Left colon (tissue), 2 donors: Measurements from ENCODE around the gene ANKRD31. TPM values are rescaled to one million over a fixed set of nuclear protein-coding genes. Genes with fewer than 3 reads are reported as not detected.
"Not testable (repeated sequence)": the region's sequence is repeated elsewhere in the genome, so short reads cannot be mapped to it uniquely, and the experiment has no call there.

Experiments
- ATAC-seq: fragments of 200-7000 bp; cut with Tn5 transposase; one replicate; pipeline ENCODE4 v1.9.1; 2020; ENCODE audit warnings: mild to moderate bottlenecking, moderate library complexity
- DNase-seq, 2 donors: peaks; one replicate each; pipeline ENCODE4 v3.0.0-alpha.2; 2020
- intact Hi-C, 2 donors: fragments of 100-400 bp; cut with DNase I in 1 of 2; cut with micrococcal nuclease in 1 of 2; formaldehyde crosslinking; loops; one replicate each; pipeline versions ENCODE4 v1.11.2 to v1.14.0; 2022; cut with DNase I, micrococcal nuclease
- total RNA-seq, 2 donors: library from RNA; stranded (reverse); fragmentation: NEBNext Ultra II Directional; extraction: Animal tissue kit (Norgen Biotek cat#: 25700); gene quantifications; one replicate each; pipeline ENCODE4 v1.2.1, GENCODE V29; 2021
- donor health status: DM: no; HTN: no; CAD: no.
- donor health status: DM: yes; HTN: yes; CAD: no.

The ANKRD31 gene
- total RNA-seq, 2 donors from 2014 or later, result 0.11 TPM; not detected in 1

DNA sequence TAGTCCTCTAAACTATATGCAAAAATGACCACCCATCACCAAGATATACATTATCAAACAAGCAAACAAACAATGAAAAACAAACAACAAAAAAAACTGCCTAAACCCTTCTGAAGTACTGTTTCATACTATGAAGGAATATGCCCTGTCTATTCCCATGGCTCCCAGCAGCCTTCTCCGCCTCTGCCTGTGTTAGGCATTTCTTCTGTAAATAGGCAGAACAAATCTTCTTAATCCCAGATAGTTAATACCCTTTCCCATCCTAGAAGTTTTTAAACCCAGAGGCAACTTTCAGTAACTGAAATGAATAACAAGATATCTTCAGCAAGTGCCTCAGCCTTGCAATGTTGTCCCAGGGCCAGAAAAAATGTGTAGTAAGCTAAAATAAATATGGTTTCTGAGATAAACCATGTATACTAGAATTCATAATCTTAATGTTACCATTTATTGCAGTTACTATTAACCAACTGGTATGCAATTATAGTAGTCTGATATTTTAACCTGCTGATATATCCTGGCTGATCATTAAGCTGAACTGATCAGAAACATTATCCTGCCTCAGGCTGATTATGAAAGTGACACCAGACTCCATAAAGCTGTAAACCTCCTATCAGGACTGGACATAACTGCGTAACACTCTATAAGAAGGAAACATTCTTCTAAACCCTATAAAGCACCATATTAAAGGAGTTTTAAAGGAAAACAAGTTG is 68.5 kb downstream of the ANKRD31 start:
- ATAC-seq, result no peak
- intact Hi-C loops, result no loop called here
- no peak for DNase-seq

DNA sequence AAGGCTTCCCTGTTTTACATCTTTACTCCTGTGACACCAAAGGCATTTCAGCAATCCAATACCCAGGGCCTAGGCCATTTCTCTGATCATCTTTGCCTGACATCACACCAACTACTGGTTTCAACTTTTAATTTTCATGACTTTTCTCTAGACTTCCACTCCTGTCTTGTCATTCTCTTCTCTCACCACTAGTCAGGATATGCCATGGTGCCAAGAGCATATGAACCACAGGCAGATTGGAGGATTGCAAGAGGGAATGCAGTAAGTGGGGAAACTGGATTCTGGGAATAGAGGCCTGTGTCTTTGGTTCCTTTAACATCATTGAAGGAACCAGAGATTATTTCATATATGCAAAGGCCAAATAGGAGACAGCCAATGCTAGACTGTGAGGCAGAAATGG is 69.3 kb downstream of the ANKRD31 start:
- no peak for ATAC-seq
- no peak for DNase-seq
- intact Hi-C loops, result no loop called here

DNA sequence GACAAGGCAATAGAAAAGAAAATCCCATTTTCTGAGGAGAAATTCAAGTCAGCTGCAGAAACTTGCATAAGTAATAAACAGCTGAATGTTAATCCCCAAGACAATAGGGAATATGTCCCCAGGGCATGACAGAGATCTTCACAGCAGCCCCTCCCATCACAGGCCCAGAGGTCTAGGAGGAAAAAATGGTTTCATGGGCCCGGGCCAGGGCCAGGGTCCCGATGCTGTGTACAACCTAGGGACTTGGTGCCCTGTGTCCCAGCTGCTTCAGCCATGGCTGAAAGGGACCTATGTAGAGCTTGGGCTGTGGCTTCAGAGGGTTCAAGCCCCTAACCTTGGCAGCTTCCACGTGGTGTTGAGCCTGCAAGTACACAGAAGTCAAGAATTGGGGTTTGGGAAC is 75.2 kb downstream of the ANKRD31 start:
- intact Hi-C loops, ATAC-seq, DNase-seq: not testable (repeated sequence)

DNA sequence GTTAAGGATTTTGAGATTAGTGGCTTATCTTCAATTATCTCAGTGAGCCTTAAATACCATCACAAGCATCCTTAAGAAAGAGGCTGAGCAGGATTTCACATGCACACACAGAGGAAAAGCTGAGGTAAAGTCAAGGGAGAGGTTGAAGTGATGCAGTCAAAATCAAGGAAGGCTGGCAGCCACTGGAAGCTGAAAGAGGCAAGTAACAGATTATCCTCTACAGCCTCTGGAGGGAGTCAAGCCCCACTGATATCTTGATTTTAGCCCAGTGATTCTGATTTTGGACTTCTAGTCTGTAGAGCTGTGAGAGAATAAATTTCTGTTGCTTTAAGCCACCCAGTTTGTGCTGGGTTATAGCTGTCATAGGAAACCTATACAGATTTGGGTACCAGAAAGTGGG is 80.1 kb downstream of the ANKRD31 start:
- intact Hi-C loops, result no loop called here
- DNase-seq (no peak), ATAC-seq (no peak)

DNA sequence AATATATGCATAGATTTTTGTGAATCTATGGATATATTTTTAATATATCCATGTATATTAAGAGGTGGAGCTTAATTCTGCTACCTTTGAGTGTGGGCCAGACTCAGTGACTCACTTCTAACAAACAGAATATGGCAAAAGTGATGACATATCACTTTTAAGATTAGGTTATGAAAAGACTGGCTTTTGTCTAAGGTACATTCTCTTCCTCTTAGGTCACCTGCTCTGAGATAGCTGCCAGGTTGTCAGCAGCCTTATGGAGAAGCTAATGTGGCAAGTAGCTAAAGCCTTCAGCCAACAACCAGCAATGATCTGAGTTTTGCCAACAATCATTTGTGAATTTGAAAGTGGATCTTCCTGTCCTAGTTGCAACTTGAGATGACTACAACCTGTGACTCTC is 83.8 kb downstream of the ANKRD31 start:
- no peak for DNase-seq
- intact Hi-C loops, result no loop called here
- no peak for ATAC-seq

DNA sequence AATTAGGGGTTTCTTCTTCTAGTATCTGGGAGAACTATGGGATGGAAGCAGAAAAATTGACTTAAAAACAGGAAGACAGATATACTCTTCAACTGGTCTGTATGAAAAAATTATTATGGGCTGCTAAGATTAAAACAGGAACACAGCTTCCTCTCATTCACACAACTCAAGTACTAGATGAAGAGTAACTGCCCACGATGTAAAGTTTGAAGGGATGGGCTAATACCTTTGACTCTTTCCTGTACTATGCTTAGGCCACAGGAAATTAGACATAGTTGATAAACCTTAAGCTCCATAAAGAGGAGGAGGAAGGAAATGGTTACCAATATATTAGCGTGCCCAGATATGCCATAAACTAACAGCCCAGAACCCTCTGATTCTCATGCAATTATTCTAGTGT is 88.6 kb downstream of the ANKRD31 start:
- intact Hi-C loops, result no loop called here
- DNase-seq (no peak), ATAC-seq (no peak)

DNA sequence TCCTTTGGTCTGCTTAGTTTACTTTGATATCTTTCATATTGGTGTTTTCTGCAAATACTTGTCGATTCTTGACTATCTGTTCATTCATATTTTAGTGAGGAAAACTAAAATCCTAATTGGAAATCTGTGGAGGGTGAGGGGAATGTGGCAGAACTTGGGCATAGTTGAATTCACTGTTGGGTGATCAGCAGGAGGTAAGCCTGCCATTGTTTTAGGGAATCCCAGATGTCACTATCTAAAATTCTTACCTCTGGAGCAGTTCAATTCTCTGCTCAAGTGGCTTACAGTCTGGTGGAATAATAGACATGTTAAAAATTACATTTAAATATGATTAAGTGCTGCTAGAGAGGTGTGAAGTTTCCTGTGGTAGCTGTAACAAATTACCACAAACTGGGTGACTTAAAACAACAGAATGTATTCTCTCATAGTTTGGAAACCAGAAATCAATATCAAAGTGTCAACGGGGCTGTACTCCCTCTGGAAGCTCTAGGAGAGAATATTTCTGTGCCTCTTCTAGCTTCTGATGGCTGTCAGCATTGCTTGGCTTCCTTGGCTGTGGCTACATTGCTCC is 94.0 kb downstream of the ANKRD31 start:
- intact Hi-C loops, result no loop called here
- DNase-seq (no peak), ATAC-seq (no peak)

DNA sequence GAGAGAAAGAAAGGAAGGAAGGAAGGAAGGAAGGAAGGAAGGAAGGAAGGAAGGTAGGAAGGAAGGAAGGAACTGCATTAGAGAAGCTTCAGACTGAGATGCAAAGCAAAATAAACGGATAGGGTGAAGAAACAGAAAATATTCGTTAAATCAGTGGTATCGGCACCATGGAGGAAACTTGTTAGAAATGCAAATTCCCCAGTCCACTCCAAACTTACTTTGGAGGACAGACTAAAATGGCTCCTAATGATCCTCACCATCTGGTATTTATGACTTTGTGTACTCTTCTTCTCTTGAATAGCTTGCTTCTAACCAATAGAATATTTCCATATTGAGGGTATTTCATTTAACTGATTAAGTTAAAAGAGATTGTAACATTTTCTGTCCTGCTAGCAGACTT is 96.4 kb downstream of the ANKRD31 start:
- intact Hi-C loops, result no loop called here
- ATAC-seq (no peak), DNase-seq (no peak)

DNA sequence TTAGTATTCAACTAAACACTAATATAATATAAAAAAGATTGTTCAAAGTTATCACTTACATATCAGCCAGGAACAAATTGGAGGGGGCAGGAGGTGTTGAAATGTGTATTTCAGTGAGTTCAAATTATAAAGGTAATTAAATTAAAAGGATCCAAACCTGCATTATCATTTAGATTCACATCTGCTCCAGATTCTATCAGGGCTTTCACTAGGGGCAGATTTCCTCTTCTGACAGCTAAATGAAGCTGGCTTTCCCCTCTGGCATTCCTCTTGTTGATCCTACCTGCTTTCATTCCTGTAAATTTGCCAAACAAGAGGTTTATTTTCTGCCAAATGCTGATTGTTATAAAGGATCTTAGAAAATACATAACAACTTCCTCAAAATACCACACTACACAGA is 98.0 kb downstream of the ANKRD31 start:
- no peak for DNase-seq
- no peak for ATAC-seq
- intact Hi-C loops, result no loop called here

DNA sequence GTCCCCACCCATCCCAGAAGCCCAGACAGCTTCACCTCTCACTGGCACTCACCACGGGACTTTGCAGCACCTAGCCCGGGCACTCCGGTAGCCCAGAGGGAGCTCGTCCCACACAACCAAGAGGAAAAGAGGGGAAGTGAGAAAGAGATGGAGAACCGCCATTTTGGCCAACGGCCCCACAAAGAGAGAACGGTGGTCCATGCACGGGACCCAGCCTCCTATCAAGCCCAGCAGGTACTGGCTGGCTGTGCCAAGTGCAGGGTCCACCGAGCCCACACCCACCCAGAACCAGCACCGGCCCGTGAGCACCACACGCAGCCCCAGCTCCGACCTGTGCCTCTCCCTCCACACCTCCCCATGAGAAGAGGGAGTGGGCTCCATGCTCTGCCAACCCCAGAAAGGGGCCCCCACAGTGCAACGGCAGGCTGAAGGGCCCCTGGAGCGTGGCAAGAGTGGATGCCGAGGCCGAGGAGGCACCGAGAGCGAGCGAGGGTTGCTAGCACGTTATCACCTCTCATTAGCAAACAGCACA is 105.8 kb downstream of the ANKRD31 start:
- intact Hi-C loops, result no loop called here
- DNase-seq (no peak), ATAC-seq (no peak)

DNA sequence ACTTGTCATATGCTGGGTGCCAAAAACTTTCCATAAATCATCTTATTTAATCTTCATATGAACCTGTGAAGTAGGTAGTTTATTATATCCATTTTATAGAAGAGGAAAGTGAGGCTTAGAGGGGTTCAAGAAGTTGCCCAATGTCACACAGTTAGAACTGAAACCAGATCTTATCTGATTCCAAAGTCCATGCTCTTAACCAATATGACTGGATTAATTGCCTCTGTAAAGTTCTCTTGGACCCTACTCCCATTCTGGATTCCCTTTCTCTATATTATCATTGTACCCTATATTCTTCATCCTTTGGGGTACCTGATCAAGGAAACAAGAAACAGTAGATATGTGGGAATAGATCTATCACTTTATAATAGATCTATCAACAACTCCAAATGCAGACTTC is 119.8 kb downstream of the ANKRD31 start:
- no peak for DNase-seq
- intact Hi-C loops, result no loop called here
- ATAC-seq, result no peak

DNA sequence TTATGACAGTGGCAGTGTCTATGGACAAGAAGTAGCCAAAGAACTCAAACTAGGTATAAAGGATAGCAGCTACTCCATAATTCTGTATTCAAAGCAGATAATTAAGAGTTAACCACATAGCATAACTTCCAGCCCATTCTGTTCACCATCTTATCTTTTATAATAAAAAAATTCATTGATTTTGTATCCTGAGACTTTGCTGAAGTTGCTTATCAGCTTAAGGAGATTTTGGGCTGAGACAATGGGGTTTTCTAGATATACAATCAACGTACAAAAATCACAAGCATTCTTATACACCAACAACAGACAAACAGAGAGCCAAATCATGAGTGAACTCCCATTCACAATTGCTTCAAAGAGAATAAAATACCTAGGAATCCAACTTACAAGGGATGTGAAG is 122.4 kb downstream of the ANKRD31 start:
- ATAC-seq, DNase-seq, intact Hi-C loops: not testable (repeated sequence)

DNA sequence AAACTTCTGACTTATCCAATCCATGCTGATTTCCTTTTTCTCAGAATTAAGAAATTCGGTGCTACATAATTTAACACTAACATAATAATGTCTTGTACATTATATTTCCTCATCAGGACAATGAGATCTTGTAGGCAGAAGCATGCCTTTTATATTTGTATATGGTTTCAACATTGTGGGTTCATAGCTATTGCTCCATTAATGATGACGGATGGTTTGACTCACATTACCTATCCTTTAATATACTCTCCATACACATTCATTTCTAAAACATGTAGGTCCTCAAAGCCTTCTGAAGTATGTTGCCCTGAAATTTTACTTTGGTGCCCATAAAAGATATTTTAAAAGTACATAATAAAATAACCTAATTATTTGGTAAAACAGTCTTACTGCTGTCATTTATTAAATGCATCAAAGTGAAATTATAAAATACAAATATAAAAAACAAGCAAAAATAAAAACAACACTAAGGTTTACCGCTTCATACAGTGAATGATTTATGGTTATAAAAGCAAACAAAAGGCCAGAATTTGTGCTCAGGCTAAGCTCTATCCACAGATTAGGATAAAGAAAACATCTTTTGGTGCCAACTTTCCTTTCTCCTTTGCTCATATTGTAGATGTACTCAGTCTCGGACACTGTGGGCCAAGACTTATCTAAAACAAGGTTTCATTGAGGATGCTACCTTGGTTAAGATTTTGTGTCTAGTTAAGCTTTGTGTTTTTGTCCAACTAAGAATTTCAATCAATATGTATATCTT is 123.1 kb downstream of the ANKRD31 start:
- ATAC-seq (no peak), DNase-seq (no peak)
- intact Hi-C loops, result no loop called here

DNA sequence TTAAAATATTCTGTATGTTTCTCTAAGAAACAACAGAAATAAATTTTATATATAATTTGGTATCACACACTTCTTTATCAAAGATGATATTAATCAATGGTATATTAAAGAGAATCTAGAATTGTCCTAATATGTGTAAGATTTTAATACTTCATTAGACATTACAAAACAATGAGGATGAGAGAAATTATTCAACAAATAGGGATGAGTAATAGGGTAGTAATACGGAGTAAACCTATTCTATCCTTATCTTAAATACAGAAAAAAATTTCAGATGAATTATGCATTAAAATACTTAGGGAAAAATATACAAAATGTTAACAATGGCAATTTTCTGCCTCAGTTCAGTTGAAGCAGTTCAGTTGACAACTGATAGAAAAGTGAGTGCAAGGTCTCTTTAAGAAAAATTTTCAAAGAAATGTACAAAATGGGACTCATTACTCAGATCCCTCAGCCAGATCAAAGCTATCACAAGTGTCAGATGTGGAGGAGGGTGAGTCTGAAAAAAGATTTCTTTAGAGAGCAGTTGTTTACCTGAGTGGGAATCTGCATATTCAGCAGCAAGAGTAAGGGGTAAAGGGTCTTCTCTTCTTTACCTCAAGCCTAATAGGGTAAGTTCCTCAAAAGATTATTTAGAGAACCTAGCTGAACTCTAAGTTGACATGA is 127.6 kb downstream of the ANKRD31 start:
- no peak for DNase-seq
- intact Hi-C loops, result no loop called here
- no peak for ATAC-seq

DNA sequence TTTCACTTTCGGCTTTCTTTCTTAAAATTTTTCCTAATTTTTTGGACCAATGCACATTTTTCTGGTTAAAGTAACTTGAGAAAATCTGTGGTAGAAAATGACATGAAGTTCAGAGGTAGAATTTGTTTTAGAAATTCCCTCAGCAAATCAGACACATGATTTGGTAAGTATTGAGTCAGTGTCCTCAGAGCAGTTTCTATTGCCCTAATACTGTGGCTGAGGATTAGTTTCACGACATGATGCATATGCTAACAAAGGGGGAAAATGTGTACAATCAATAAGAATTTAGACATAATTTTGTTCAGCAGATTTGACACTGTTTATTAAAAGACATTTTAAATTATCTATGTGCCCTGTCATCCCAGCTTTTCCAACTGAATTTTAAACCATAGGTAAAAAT is 128.2 kb downstream of the ANKRD31 start:
- ATAC-seq, result no peak
- intact Hi-C loops, result no loop called here

DNA sequence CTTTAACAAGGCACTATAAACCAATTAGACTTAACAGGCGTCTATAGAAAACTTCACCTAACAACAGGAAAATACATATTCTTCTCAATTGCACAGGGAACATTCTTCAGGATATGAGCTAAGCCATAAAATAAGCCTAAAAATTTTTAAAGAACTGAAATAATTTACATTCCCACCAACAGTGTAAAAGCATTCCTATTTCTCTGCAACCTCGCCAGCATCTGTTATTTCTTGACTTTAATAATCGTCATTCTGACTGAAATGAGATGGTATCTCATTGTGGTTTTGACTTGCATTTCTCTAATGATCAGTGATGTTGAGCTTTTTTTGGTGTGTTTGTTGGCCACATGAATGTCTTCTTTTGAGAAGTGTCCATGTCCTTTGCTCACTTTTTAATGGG is 140.7 kb downstream of the ANKRD31 start:
- ATAC-seq, DNase-seq, intact Hi-C loops: not testable (repeated sequence)

More for the DNA sequence above, 128.2 kb downstream of the ANKRD31 start:
- no peak for DNase-seq

DNA sequence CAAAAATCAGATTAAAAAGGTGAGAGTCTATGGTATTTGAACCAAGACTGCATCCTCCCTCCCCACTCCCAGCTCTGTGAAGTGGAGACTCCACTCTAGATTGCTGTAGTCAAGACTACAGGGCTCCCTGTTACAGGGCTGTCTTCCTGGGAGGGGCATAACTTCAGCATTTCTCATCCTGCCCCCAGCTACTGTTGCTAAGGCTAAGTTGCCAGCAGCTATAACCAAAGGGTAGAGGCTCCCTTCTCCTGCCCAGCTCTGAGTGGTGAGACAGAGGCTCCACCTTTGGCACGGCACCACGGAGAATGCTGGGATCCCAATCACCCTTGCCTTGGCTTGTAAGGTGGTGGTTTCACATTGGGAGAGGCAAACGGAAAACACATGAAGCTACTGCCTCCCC is 145.1 kb downstream of the ANKRD31 start:
- DNase-seq (no peak), ATAC-seq (no peak)
- intact Hi-C loops, result no loop called here

DNA sequence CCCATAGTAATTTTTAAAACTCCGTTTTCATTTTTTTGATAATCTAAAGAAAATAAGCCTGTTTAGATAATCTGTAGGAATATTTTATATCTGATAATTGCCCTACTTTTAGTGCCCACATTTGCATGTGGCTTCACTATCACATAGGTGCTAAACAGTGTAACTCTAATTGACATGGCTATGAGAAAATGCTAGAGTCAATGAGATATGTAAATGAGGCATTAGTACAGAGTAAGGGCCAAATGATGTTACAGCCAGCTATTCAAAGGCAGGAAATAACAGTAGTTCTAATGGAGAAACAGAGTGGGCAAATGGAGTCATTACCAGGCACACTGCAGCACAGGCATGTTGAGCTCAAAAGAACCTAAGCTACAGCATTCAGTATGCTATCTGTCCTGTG is 147.0 kb downstream of the ANKRD31 start:
- ATAC-seq (no peak), DNase-seq (no peak)
- intact Hi-C loops, result no loop called here

DNA sequence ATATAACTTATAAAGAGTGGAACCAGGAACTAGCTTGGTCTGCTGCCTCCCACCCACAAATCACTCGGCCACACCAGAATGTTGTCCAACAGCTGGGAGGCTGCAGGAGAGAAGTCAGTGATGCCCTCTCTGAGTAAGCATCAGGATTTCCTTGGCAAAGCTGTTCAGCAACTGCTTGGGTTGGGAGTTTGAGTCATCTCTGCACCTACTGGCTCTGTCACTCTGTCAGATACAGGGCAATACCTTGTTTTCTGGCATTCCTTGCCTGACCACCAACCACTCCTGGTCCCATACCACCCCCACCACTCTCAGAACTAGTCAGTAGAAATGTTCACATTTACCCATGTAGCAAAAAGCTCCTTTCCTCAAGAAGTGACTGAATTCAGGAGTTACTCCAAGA is 147.5 kb downstream of the ANKRD31 start:
- intact Hi-C loops, result no loop called here
- DNase-seq (no peak), ATAC-seq (no peak)

DNA sequence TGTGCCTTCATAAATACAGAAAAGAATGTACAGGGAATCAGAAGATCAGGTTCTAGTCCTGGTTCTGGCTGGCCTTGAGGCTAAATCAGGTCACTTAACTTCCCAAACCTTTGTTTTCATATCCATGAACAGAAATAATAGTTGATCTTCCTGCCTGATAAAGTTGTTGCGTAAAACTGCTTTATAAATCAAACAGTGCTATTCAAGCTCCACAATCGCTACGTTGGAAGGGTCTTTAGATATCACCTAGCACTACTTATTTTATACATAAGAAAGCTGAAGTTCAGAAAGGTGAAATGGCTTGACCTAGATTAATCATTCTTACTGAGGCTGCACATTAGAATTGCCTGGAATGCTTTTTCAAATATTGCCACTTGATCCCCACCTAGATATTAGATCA is 148.0 kb downstream of the ANKRD31 start:
- no peak for DNase-seq
- intact Hi-C loops, result no loop called here
- no peak for ATAC-seq
